Kidney (tissue), 14 donors: ENCODE results near the gene CRYZL1. TPM values are rescaled to one million over a fixed set of nuclear protein-coding genes. Genes with fewer than 3 reads are reported as not detected.
A peak's percentile ranks its signal among the peaks of the same experiment; 100 is the strongest.

Experiments used
- DNase-seq, 5 donors: peaks; one replicate each; pipeline ENCODE4 v3.0.0-alpha.2; 2013 to 2020
- FAIRE-seq: peaks from 2 replicates; lab custom pipeline; 2012; peaks lifted over from hg19 to GRCh38; lab: Jason Lieb, UNC
- H3K27ac ChIP-seq, 2 donors: one replicate each; pipeline ENCODE4 v1.7.0; 2013; ENCODE audit warnings: low read depth in 2 of 2, low read length in 2 of 2, inconsistent platforms in 1 of 2
- H3K27me3 ChIP-seq: one replicate; pipeline ENCODE4 v1.7.1; 2013; ENCODE audit warnings: low read length, inconsistent platforms; ENCODE audit not compliant: control insufficient read depth, insufficient read depth
- H3K36me3 ChIP-seq, 3 donors: one replicate each; pipeline versions ENCODE4 v1.7.0 to v1.7.1; 2013; ENCODE audit warnings: low read length in 3 of 3, control low read depth in 1 of 3, inconsistent platforms in 1 of 3; ENCODE audit not compliant: insufficient read depth in 3 of 3, control insufficient read depth in 2 of 3
- H3K4me1 ChIP-seq, 3 donors: one replicate each; pipeline versions ENCODE4 v1.7.0 to v1.7.1; 2013; ENCODE audit warnings: low read length in 3 of 3, inconsistent platforms in 1 of 3, low read depth in 1 of 3; ENCODE audit not compliant: control insufficient read depth in 2 of 3, insufficient read depth in 2 of 3
- H3K4me3 ChIP-seq, 3 donors: one replicate each; pipeline versions ENCODE4 v1.7.0 to v1.8.1; 2013; ENCODE audit warnings: low read length in 3 of 3, control low read depth in 1 of 3, inconsistent platforms in 1 of 3
- H3K9ac ChIP-seq, 3 donors: one replicate each; pipeline versions ENCODE4 v1.7.0 to v1.7.1; 2013; ENCODE audit warnings: low read length in 3 of 3, control low read depth in 1 of 3, inconsistent platforms in 1 of 3
- H3K9me3 ChIP-seq, 3 donors: one replicate each; pipeline versions ENCODE4 v1.7.0 to v1.7.1; 2013; ENCODE audit warnings: low read length in 3 of 3, control low read depth in 1 of 3, inconsistent platforms in 1 of 3; ENCODE audit not compliant: control insufficient read depth in 2 of 3, insufficient read depth in 1 of 3
- intact Hi-C: fragments of 100-400 bp; cut with DNase I; formaldehyde crosslinking; loops from one replicate; pipeline ENCODE4 v1.11.1; 2022
- polyA plus RNA-seq: library from polyadenylated mRNA; stranded (reverse); fragments of 350-450 nt; fragmentation: Illumina TruSeq; extraction: RNeasy Lipid Tissue Mini Kit (QIAGEN cat#74804); gene quantifications from one replicate; pipeline ENCODE4 v1.2.3, GENCODE V29; 2014; ENCODE audit warnings: low read depth, low replicate concordance; ENCODE audit not compliant: insufficient read depth
- total RNA-seq: library from RNA; stranded (reverse); fragmentation: NEBNext Ultra II Directional; extraction: Animal tissue kit (Norgen Biotek cat#: 25700); gene quantifications from one replicate; pipeline ENCODE4 v1.2.1, GENCODE V29; 2021
- TF ChIP-seq, protein P1 (sequence below): IDR thresholded peaks from 3 replicates; pipeline ENCODE4 v1.5.1; 2012; ENCODE audit warnings: mild to moderate bottlenecking, moderate library complexity, borderline replicate concordance; ENCODE audit not compliant: insufficient read depth; ENCODE audit errors: extremely low read depth
- donor health status: control.
- donor health status: control.
- donor health status: control.
- donor health status: control.
- donor health status: control.
- donor health status: DM: yes; HTN: yes; CAD: no.
- donor health status: Normal renal cell carcinoma (clear cell type).

CRYZL1 gene
- total and polyA plus RNA-seq, 2 donors from 2014 or later, result 34.1 to 40.8 TPM

DNA sequence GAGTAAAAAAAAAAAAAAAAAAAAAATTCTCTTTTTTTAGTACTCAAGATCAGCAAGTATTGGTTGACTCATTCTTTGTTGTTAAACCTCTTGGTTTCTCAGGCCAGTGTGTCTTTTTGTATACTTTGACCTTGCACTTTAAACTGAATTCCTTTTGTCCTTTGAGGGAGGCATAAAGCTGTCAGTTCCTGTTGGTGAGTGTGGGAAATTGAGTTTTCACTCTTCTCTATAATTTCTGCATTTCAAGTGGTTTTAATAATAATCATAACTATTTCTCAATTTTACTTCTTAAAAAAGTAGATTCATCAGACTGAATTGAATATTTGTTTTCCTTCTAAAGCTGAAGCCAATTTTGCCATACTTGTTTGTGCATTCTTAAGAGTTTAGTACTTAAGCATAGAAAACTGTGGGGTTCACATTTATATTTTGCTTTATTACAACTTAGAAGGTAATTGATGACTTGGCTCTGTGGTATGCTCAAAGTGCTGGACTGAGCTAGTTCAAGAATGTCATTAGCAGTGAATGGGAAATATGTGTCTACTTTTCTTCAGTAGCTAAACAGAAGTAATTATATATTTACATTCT, 44.2 kb upstream of the CRYZL1 start:
- no peak overlapping the region for H3K27ac ChIP-seq
- DNase-seq (peak in 2 of 5 donors; percentile 41 to 46), FAIRE-seq (peak; percentile 61)

GRCh38 chr21:33684923-33685560, 43.5 kb upstream of the CRYZL1 start:
- no peak overlapping the region for H3K27ac ChIP-seq
- no peaks in the 10 kb centered on the region for H3K36me3 ChIP-seq
- DNase-seq, result no peak
- H3K9ac ChIP-seq, result no peak overlapping the region
- no peaks in the 10 kb centered on the region for H3K27me3 ChIP-seq
- peaks cover 4 to 29% (median 6%) of the 10 kb centered on the region in 3 donors for H3K4me1 ChIP-seq
- no peaks in the 10 kb centered on the region for H3K9me3 ChIP-seq
- no peak overlapping the region for H3K4me3 ChIP-seq
- no peak for FAIRE-seq
- TF ChIP-seq, protein P1, sequence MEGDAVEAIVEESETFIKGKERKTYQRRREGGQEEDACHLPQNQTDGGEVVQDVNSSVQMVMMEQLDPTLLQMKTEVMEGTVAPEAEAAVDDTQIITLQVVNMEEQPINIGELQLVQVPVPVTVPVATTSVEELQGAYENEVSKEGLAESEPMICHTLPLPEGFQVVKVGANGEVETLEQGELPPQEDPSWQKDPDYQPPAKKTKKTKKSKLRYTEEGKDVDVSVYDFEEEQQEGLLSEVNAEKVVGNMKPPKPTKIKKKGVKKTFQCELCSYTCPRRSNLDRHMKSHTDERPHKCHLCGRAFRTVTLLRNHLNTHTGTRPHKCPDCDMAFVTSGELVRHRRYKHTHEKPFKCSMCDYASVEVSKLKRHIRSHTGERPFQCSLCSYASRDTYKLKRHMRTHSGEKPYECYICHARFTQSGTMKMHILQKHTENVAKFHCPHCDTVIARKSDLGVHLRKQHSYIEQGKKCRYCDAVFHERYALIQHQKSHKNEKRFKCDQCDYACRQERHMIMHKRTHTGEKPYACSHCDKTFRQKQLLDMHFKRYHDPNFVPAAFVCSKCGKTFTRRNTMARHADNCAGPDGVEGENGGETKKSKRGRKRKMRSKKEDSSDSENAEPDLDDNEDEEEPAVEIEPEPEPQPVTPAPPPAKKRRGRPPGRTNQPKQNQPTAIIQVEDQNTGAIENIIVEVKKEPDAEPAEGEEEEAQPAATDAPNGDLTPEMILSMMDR, result no peak
- intact Hi-C loops, result no loop called here

More for the DNA sequence above, 44.2 kb upstream of the CRYZL1 start:
- Histone ChIP-seq H3K4me1 (peaks cover 4 to 29% (median 6%) of the 10 kb centered on the region in 3 donors), H3K9me3 (no peaks in the 10 kb centered on the region), H3K27me3 (no peaks in the 10 kb centered on the region), H3K4me3 (no peak overlapping the region), H3K36me3 (no peaks in the 10 kb centered on the region), H3K9ac (no peak overlapping the region)
- TF ChIP-seq, protein P1, result no peak
- intact Hi-C loops, result no loop called here

GRCh38 chr21:33684068-33684467, 42.5 kb upstream of the CRYZL1 start:
- intact Hi-C loops, result no loop called here
- H3K9ac ChIP-seq, result no peak overlapping the region
- no peaks in the 10 kb centered on the region for H3K9me3 ChIP-seq
- H3K27ac ChIP-seq, result no peak overlapping the region
- no peak for DNase-seq
- no peak for FAIRE-seq
- peaks cover 4 to 29% (median 6%) of the 10 kb centered on the region in 3 donors for H3K4me1 ChIP-seq
- no peak overlapping the region for H3K4me3 ChIP-seq
- TF ChIP-seq, protein P1, result no peak
- H3K27me3 ChIP-seq, result no peaks in the 10 kb centered on the region
- no peaks in the 10 kb centered on the region for H3K36me3 ChIP-seq
